HepG2 (cell line): Measurements from ENCODE around the gene DDX18. TPM values are rescaled to one million over a fixed set of nuclear protein-coding genes. Genes with fewer than 3 reads are reported as not detected.

Source experiments
- ATAC-seq: fragments of 200-7000 bp; cut with Tn5 transposase; 3 replicates; pipeline ENCODE4 v1.9.1; 2020; ENCODE audit warnings: mild to moderate bottlenecking, moderate library complexity
- BruUV-seq: library from RNA; stranded (reverse); fragments of 400-500 nt; replicated peaks from 2 replicates; lab custom pipeline; 2021; lab: Mats Ljungman, UMichigan
- CTCF ChIA-PET: fragments of 300-600 bp; formaldehyde crosslinking; extraction: SDS; loops from one replicate; lab custom pipeline; 2021; ENCODE audit warnings: low total read pairs, inconsistent platforms, low intra/inter-chr PET ratio; lab: Yijun Ruan, JAX
- POLR2A ChIA-PET: fragments of 350-600 bp; sonication (Branson Sonifier 250); formaldehyde crosslinking; loops from one replicate; lab custom pipeline; 2020; ENCODE audit warnings: antibody characterized with exemption, inconsistent platforms; lab: Yijun Ruan, JAX
- DNase-seq: peaks from one replicate; pipeline ENCODE4 v3.0.0-alpha.2; 2015; ENCODE audit warnings: low spot score
- FAIRE-seq: peaks from 3 replicates; lab custom pipeline; 2011; peaks lifted over from hg19 to GRCh38; lab: Jason Lieb, UNC
- H2AFZ ChIP-seq: one replicate; pipeline ENCODE4 v1.6.1; 2011; ENCODE audit warnings: low read length, inconsistent platforms
- H3K27ac ChIP-seq: fragments of 300-600 bp; 3 replicates; pipeline ENCODE4 v1.8.0; 2011; ENCODE audit warnings: mixed run types, mild to moderate bottlenecking, mixed read lengths, low read length, inconsistent platforms; ENCODE audit not compliant: insufficient read depth; ENCODE audit errors: extremely low read length
- H3K27me3 ChIP-seq, 2 experiments: fragments of 200-600 bp in 1 of 2; 2 replicates in 1 of 2; 3 replicates in 1 of 2; pipeline versions ENCODE4 v1.6.0 to v1.8.0; 2011; ENCODE audit warnings: low read length in 2 of 2, mild to moderate bottlenecking in 2 of 2, moderate library complexity in 2 of 2, inconsistent platforms in 1 of 2; ENCODE audit not compliant: insufficient read depth in 2 of 2, control insufficient read depth in 1 of 2
- H3K36me3 ChIP-seq, 2 experiments: fragments of 200-600 bp in 1 of 2; replicated peaks in 1 of 2; 2 replicates in 1 of 2; 3 replicates in 1 of 2; pipeline versions ENCODE4 v1.5.1 to v1.8.0; 2011; ENCODE audit warnings: low read length in 2 of 2, inconsistent platforms in 1 of 2; ENCODE audit not compliant: insufficient read depth in 2 of 2, control insufficient read depth in 1 of 2
- H3K4me1 ChIP-seq: 2 replicates; pipeline ENCODE4 v1.5.1; 2012; ENCODE audit warnings: low read length, inconsistent platforms; ENCODE audit not compliant: insufficient read depth
- H3K4me2 ChIP-seq: 2 replicates; pipeline ENCODE4 v1.6.0; 2011; ENCODE audit warnings: low read depth, low read length, inconsistent platforms
- H3K4me3 ChIP-seq, 3 experiments: fragments of 200-600 bp in 1 of 3; sonication (generic), shearing (Covaris generic) in 1 of 3; replicated peaks in 1 of 3; 2 replicates each; pipeline ENCODE4 v1.5.1; 2011 to 2016; ENCODE audit warnings: low read length in 3 of 3, inconsistent platforms in 2 of 3, low read depth in 2 of 3, mild to moderate bottlenecking in 2 of 3, control low read depth in 1 of 3, mixed read lengths in 1 of 3; ENCODE audit not compliant: insufficient read depth in 1 of 3
- H3K79me2 ChIP-seq: one replicate; pipeline ENCODE4 v1.6.1; 2011; ENCODE audit warnings: low read length, inconsistent platforms; ENCODE audit not compliant: insufficient read depth
- H3K9ac ChIP-seq: 2 replicates; pipeline ENCODE4 v1.6.0; 2011; ENCODE audit warnings: mild to moderate bottlenecking, low read depth, low read length, inconsistent platforms; ENCODE audit not compliant: insufficient read depth
- H3K9me3 ChIP-seq: 2 replicates; pipeline ENCODE4 v1.5.1; 2012; ENCODE audit warnings: mild to moderate bottlenecking, low read length
- H4K20me1 ChIP-seq: 2 replicates; pipeline ENCODE4 v1.6.0; 2011; ENCODE audit warnings: inconsistent platforms, mild to moderate bottlenecking, low read length, moderate library complexity; ENCODE audit not compliant: insufficient read depth
- DMAP1 ChIP-seq: IDR thresholded peaks from 2 replicates; pipeline ENCODE4 v1.6.1; 2016
- MIER2 ChIP-seq: IDR thresholded peaks from 2 replicates; pipeline ENCODE4 v1.6.1; 2016; ENCODE audit warnings: missing biosample characterization, missing genetic modification reagents
- MYNN ChIP-seq: sonication (generic); formaldehyde crosslinking; IDR thresholded peaks from 2 replicates; pipeline ENCODE4 v1.4.0; 2020; ENCODE audit warnings: mild to moderate bottlenecking, low read depth, missing genetic modification reagents
- NCOA1 ChIP-seq: sonication (generic); formaldehyde crosslinking; IDR thresholded peaks from 2 replicates; pipeline ENCODE4 v1.9.0; 2021; ENCODE audit warnings: missing genetic modification reagents
- NFE2L1 ChIP-seq: sonication (generic); formaldehyde crosslinking; IDR thresholded peaks from 2 replicates; pipeline ENCODE4 v1.4.0; 2020; ENCODE audit warnings: missing genetic modification reagents, mild to moderate bottlenecking, borderline replicate concordance
- NR2F6 ChIP-seq, 2 experiments: IDR thresholded peaks; 2 replicates each; pipeline ENCODE4 v1.6.1; 2016; ENCODE audit warnings: antibody characterized with exemption in 1 of 2, mild to moderate bottlenecking in 1 of 2
- RBM22 ChIP-seq: fragments of 200-400 bp; formaldehyde crosslinking; optimal IDR thresholded peaks from 2 replicates; pipeline ENCODE3; 2017; ENCODE audit warnings: mild to moderate bottlenecking, low read length, moderate library complexity
- ZBTB3 ChIP-seq: sonication (generic); formaldehyde crosslinking; IDR thresholded peaks from 2 replicates; pipeline ENCODE4 v1.4.0; 2020; ENCODE audit warnings: low read depth, mild to moderate bottlenecking, moderate library complexity, missing genetic modification reagents, borderline replicate concordance
- ZNF263 ChIP-seq: sonication (generic); formaldehyde crosslinking; IDR thresholded peaks from 2 replicates; pipeline ENCODE4 v1.4.0; 2020; ENCODE audit warnings: missing genetic modification reagents
- ZNF775 ChIP-seq: sonication (generic); formaldehyde crosslinking; IDR thresholded peaks from 2 replicates; pipeline ENCODE4 v1.4.0; 2020; ENCODE audit warnings: missing genetic modification reagents, mild to moderate bottlenecking, moderate library complexity, borderline replicate concordance
- ZNF781 ChIP-seq: sonication (generic); formaldehyde crosslinking; IDR thresholded peaks from 2 replicates; pipeline ENCODE4 v1.5.1; 2020; ENCODE audit warnings: borderline replicate concordance, mild to moderate bottlenecking, missing genetic modification reagents; ENCODE audit errors: not compliant biosample characterization
- WGBS: methylation state at CpG from one replicate; pipeline ENCODE4 v1.1.6; 2017; ENCODE audit warnings: low lambda C conversion rate; 5-methylcytosine and 5-hydroxymethylcytosine counted together
- in situ Hi-C: cut with HindIII; loops from 2 replicates; pipeline ENCODE4 v1.10.0; 2017; ENCODE audit warnings: low pct_unique_long_range_greater_than_20kb; ENCODE audit not compliant: extremely low pct_ligation_motif_present
- intact Hi-C: fragments of 100-400 bp; cut with micrococcal nuclease; formaldehyde crosslinking; loops from one replicate; pipeline ENCODE4 v1.10.0; 2022; ENCODE audit not compliant: unreplicated experiment
- polyA plus RNA-seq, 8 experiments: library from polyadenylated mRNA; depleted of rRNA in 3 of 8; stranded (reverse) in 7 of 8; unstranded in 1 of 8; fragments of >200 nt; fragmentation: Illumina TruSeq in 4 of 8; extraction: Trizol in 4 of 8; gene quantifications; 2 replicates each; pipeline versions ENCODE4 v1.2.1 to v1.2.3, GENCODE V29; 2011 to 2016; ENCODE audit warnings: low read depth in 4 of 8, missing spikeins in 1 of 8, mixed read lengths in 1 of 8; ENCODE audit not compliant: insufficient read depth in 1 of 8
- total RNA-seq, 5 experiments: library from RNA; depleted of rRNA; stranded (reverse); fragments of >200 nt; fragmentation: Illumina TruSeq; extraction: Trizol; gene quantifications; 2 replicates each; pipeline ENCODE4 v1.2.3, GENCODE V29; 2016; ENCODE audit warnings: low read depth in 1 of 5
- TF ChIP-seq, protein P1 (sequence below): sonication (generic); formaldehyde crosslinking; IDR thresholded peaks from 2 replicates; pipeline ENCODE4 v1.9.0; 2021; ENCODE audit warnings: missing genetic modification reagents, borderline replicate concordance

DDX18 gene
- total and polyA plus RNA-seq, 2 of the 13 experiments (the other 11 are each of a cell fraction or from before 2014, with no cell fraction given), result 64.0 to 134 TPM

GRCh38 chr2:117832905-117833613 lies 18.6 kb downstream of the DDX18 start (continued):
- peak; percentile 71 for TF ChIP-seq RBM22
- no peak for TF ChIP-seq ZNF775 (CRISPR knock-in tag)
- TF ChIP-seq, protein P1, sequence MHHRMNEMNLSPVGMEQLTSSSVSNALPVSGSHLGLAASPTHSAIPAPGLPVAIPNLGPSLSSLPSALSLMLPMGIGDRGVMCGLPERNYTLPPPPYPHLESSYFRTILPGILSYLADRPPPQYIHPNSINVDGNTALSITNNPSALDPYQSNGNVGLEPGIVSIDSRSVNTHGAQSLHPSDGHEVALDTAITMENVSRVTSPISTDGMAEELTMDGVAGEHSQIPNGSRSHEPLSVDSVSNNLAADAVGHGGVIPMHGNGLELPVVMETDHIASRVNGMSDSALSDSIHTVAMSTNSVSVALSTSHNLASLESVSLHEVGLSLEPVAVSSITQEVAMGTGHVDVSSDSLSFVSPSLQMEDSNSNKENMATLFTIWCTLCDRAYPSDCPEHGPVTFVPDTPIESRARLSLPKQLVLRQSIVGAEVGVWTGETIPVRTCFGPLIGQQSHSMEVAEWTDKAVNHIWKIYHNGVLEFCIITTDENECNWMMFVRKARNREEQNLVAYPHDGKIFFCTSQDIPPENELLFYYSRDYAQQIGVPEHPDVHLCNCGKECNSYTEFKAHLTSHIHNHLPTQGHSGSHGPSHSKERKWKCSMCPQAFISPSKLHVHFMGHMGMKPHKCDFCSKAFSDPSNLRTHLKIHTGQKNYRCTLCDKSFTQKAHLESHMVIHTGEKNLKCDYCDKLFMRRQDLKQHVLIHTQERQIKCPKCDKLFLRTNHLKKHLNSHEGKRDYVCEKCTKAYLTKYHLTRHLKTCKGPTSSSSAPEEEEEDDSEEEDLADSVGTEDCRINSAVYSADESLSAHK (CRISPR knock-in tag), result no peak
- peak; percentile 92 for TF ChIP-seq MIER2

DNA sequence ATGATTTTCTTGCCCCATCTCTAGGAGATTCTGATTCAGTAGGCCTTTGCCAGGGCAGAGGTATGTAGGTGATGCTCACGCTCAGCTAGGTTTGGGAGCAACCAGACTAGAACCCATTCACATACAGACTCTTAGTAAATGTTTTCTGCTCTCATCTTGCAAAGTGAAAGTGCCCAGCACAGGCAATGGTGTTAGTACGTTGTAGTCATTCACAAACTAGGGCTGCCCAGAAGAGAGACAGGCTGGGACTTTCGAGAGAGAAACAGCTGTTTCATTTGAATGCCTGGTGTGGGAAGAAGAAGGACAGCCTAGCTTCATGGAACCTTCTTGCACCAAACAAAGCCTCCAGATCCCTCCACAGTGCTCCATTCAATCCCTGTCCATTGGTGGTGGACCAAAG lies 19.4 kb downstream of the DDX18 start:
- no peak overlapping the region for H3K27ac ChIP-seq
- no peak overlapping the region for H2AFZ ChIP-seq
- in situ Hi-C loops (no loop called here), intact Hi-C loops (no loop called here)
- H3K9me3 ChIP-seq, result no peaks in the 10 kb centered on the region
- POLR2A ChIA-PET, result no interaction called here
- TF ChIP-seq NR2F6 (IDR thresholded peaks at IDR 0.05) (no peak), NR2F6 (CRISPR knock-in tag; IDR thresholded peaks at IDR 0.05) (no peak), ZNF263 (CRISPR knock-in tag) (no peak), MYNN (CRISPR knock-in tag) (no peak), NFE2L1 (CRISPR knock-in tag) (no peak), DMAP1 (CRISPR knock-in tag) (no peak), ZBTB3 (CRISPR knock-in tag) (no peak), NCOA1 (CRISPR knock-in tag) (no peak), ZNF781 (CRISPR knock-in tag) (no peak)
- H3K36me3 ChIP-seq, result peaks cover 7 to 40% of the 10 kb centered on the region in 2 experiments
- no peak overlapping the region for H3K4me3 ChIP-seq
- H3K79me2 ChIP-seq, result no peaks in the 10 kb centered on the region
- BruUV-seq, result no TSS peak
- no peaks in the 10 kb centered on the region for H3K27me3 ChIP-seq
- no peak for FAIRE-seq
- H3K9ac ChIP-seq, result no peak overlapping the region
- CTCF ChIA-PET, result no interaction called here
- no peak for DNase-seq
- no peaks in the 10 kb centered on the region for H4K20me1 ChIP-seq
- ATAC-seq, result no peak
- 98% methylated on average over 3 of the region's 3 CpGs for WGBS
- H3K4me1 ChIP-seq, result peaks cover 7% of the 10 kb centered on the region
- H3K4me2 ChIP-seq, result no peak overlapping the region
